ENCODE measurements around the gene LRP2.

- TF ChIP-seq CTCF (IDR thresholded peaks at IDR 0.05; ENCODE audit: poor library complexity) (no peak), EZH2phosphoT487 (IDR thresholded peaks at IDR 0.05; ENCODE audit: low read depth, severe bottlenecking, unreplicated experiment) (no peak)
Measured at GRCh38 chr2:169406891-169407290, 44.6 kb upstream of the LRP2 start.

All from hepatocyte (in vitro differentiated cells).